Chondrocyte (in vitro differentiated cells): ENCODE measurements around the gene NUBP2. TPM values are rescaled to one million over a fixed set of nuclear protein-coding genes. Genes with fewer than 3 reads are reported as not detected.

Experiments
- DNase-seq: peaks from one replicate; pipeline ENCODE4 v3.0.0; 2021; ENCODE audit warnings: mixed read lengths, low spot score
- H3K27ac Mint-ChIP-seq: one replicate; pipeline ENCODE4 v1.8.0; 2021; ENCODE audit warnings: mild to moderate bottlenecking, moderate library complexity, mixed read lengths; ENCODE audit not compliant: unreplicated experiment
- H3K27me3 Mint-ChIP-seq: 2 replicates; pipeline ENCODE4 v1.8.0; 2021; ENCODE audit warnings: low read depth, mixed read lengths
- H3K36me3 Mint-ChIP-seq: 2 replicates; pipeline ENCODE4 v1.8.0; 2021; ENCODE audit warnings: low read depth, mixed read lengths
- H3K4me1 Mint-ChIP-seq: 2 replicates; pipeline ENCODE4 v1.8.0; 2021; ENCODE audit warnings: low read depth, mild to moderate bottlenecking, mixed read lengths
- H3K4me3 Mint-ChIP-seq: one replicate; pipeline ENCODE4 v1.8.0; 2021; ENCODE audit warnings: mild to moderate bottlenecking, moderate library complexity, mixed read lengths; ENCODE audit not compliant: unreplicated experiment
- H3K9me3 Mint-ChIP-seq: 2 replicates; pipeline ENCODE4 v1.8.0; 2021; ENCODE audit warnings: low read depth, mixed read lengths
- total RNA-seq: library from RNA; stranded (reverse); gene quantifications from 3 replicates; pipeline ENCODE4 v1.2.1, GENCODE V29; 2021
- TF ChIP-seq, protein P1 (sequence below): fragments of 200-600 bp; sonication (generic); IDR thresholded peaks from 2 replicates; pipeline ENCODE4 v1.5.0; 2021; ENCODE audit warnings: antibody characterized with exemption, mild to moderate bottlenecking, moderate library complexity

Gene NUBP2
- total RNA-seq, 1 donor from 2014 or later: 36.5 TPM

DNA sequence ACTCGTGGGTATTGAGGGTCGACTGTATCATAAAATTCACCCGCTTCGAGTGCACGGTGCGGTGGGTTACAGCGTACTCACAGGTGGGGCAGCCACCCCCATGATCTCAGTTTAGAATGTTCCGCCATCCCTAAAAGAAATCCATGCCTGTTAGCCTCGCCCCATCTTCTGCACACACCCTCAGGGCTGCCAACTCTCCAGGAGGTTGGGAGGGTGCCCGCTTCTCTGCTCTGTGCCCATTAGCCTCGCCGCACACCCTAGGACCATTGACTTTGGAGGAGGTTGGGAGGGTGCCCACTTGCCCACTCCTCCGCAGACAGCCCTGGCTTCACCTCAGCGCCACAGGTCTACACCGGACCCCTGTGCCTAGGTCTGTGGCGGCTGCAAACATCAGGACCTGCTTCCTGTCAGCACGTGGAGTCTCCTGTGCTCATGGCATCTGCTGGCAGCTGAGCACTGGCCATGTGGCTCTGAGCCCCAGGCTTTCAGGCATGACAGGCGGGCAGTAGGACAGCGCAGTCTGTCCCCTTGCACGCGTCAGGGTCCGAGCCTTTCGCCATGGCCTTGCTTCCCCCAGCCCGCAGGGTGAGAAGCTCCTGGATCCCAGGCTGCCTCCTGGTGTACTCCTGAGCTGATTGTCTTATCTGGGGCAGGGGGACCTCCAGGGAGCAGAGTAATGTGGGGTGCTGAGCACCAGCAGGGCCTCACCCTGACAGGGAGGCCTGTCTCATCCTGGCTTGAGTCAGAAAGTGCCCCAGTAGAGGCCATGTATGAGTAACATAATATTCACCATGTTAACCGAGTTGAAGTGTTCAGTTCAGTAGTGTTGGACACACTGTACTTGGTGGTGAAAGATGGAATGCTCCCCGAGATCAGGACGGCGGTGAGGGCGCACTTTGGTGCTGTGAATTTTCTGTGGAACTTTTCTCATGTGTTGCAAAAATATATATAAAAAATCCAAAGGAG lies 33.3 kb upstream of the NUBP2 start:
- H3K27ac Mint-ChIP-seq: no peak overlapping the region
- H3K4me3 Mint-ChIP-seq: no peak overlapping the region
- no peaks in the 10 kb centered on the region for H3K9me3 Mint-ChIP-seq
- DNase-seq: no peak
- no peaks in the 10 kb centered on the region for H3K27me3 Mint-ChIP-seq
- H3K4me1 Mint-ChIP-seq: peaks cover 26% of the 10 kb centered on the region
- TF ChIP-seq, protein P1, sequence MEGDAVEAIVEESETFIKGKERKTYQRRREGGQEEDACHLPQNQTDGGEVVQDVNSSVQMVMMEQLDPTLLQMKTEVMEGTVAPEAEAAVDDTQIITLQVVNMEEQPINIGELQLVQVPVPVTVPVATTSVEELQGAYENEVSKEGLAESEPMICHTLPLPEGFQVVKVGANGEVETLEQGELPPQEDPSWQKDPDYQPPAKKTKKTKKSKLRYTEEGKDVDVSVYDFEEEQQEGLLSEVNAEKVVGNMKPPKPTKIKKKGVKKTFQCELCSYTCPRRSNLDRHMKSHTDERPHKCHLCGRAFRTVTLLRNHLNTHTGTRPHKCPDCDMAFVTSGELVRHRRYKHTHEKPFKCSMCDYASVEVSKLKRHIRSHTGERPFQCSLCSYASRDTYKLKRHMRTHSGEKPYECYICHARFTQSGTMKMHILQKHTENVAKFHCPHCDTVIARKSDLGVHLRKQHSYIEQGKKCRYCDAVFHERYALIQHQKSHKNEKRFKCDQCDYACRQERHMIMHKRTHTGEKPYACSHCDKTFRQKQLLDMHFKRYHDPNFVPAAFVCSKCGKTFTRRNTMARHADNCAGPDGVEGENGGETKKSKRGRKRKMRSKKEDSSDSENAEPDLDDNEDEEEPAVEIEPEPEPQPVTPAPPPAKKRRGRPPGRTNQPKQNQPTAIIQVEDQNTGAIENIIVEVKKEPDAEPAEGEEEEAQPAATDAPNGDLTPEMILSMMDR: no peak
- H3K36me3 Mint-ChIP-seq: peaks cover 19% of the 10 kb centered on the region

DNA sequence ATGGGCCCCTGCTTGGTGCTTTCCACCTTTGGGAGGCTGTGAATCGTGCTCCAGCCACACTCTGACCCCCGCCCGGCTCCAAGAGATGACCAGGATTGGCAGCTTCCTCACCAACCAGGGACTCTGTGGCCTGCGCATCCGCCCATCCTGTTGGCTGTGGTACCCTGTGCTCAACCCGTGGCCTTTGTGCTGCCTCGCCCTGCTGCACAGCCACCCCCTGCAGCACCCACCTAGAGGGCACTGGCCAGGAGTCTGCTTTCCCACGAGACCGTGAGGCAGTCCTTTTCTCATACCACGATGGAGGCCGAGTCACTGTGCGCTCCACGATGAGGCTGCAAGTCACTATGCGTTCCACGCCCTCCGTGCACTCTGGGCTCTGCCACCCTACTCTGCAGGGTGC lies 30.8 kb upstream of the NUBP2 start:
- DNase-seq: no peak
- Mint-ChIP-seq H3K27me3 (no peaks in the 10 kb centered on the region), H3K27ac (no peak overlapping the region), H3K4me3 (no peak overlapping the region), H3K36me3 (peaks cover 22% of the 10 kb centered on the region), H3K9me3 (no peaks in the 10 kb centered on the region), H3K4me1 (peaks cover under 1% of the 10 kb centered on the region)
- TF ChIP-seq, protein P1: no peak

DNA sequence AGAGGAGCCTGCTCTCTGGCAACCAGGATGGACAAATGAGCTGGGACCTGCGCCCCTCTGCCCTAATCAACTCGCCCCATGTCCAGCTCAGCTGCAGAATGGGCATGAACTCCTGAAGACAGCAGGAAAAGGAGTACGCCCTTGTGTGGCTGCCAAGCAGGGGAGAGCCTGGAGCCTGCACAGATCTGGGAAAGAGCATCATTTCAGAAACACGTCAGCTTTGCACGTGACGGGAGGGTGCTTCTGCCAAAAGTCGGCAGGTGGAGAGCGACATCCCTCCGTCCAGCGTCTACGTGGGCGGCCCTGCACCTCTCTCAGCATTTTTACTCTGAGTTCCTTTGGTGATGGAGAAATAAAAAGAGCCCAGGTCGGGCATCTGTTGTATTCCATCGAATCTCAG lies 29.9 kb upstream of the NUBP2 start:
- Mint-ChIP-seq H3K27me3 (no peaks in the 10 kb centered on the region), H3K36me3 (peaks cover 19% of the 10 kb centered on the region), H3K27ac (peak overlapping the region; percentile 17), H3K9me3 (no peaks in the 10 kb centered on the region), H3K4me1 (no peaks in the 10 kb centered on the region), H3K4me3 (no peak overlapping the region)
- no peak for DNase-seq
- TF ChIP-seq, protein P1: no peak

DNA sequence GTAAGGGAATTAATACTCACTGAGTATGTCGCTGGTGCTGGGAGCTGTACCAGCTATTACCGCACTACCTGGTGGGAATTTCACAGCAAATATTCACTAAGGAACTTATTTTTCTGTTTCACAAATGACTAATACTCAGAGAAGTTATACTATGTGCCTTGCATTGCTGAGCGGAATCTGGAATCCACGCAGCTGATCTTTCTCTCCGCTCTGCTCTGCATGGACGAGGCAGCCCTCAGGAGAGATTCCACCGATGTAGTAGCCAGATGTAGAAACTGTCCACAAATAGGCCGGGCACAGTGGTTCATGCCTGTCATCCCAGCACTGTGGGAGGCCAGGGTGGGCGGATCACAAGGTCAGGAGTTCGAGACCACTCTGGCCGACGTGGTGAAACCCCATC lies 28.6 kb upstream of the NUBP2 start:
- H3K36me3 Mint-ChIP-seq: peaks cover 15% of the 10 kb centered on the region
- H3K9me3 Mint-ChIP-seq: no peaks in the 10 kb centered on the region
- DNase-seq: no peak
- no peaks in the 10 kb centered on the region for H3K4me1 Mint-ChIP-seq
- no peak overlapping the region for H3K27ac Mint-ChIP-seq
- H3K4me3 Mint-ChIP-seq: no peak overlapping the region
- no peaks in the 10 kb centered on the region for H3K27me3 Mint-ChIP-seq
- TF ChIP-seq, protein P1: no peak

DNA sequence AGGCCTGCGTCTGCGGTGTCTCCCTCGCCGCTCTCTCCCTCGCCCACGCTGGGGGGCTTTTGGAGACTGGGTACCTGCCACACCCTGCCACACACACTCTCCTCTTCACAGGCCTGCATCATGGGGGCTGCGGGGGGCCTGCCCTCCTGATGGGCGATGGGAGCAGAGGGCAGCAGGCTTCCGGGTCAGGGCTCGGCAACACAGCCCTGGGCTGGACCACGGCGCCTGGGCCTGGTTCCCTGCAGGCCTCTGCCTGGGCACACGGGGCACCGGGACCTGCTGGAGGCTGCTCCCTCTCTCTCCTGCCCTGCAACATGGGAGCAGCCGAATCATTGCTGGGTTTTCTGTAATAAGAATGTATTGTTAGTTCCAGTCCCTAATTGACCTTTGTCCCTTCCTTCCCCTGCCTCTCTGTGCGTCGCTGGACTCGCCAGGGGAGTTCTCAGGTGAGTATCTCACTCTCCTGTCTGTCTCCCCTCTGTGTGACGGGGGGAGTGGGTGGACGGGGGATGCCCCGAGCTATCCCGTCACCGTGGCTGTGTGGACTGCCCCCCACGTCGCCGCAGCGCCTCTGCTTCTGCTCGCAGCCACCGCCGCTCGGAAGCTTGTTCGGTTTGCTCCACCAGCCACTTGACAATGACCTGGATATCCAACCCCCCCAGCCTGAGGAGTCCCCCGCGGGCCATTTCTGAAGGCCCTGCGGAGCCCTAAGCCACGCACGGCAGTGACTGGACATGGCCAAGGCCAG lies 24.9 kb upstream of the NUBP2 start:
- no peak overlapping the region for H3K4me3 Mint-ChIP-seq
- DNase-seq: no peak
- no peaks in the 10 kb centered on the region for H3K27me3 Mint-ChIP-seq
- TF ChIP-seq, protein P1: no peak
- no peak overlapping the region for H3K27ac Mint-ChIP-seq
- no peaks in the 10 kb centered on the region for H3K4me1 Mint-ChIP-seq
- no peaks in the 10 kb centered on the region for H3K9me3 Mint-ChIP-seq
- H3K36me3 Mint-ChIP-seq: peaks cover 14% of the 10 kb centered on the region
